Non-pigmented ciliary epithelial cell (primary cell): ENCODE measurements around the gene EFEMP2.
"Not testable (repeated sequence)": the region's sequence is repeated elsewhere in the genome, so short reads cannot be mapped to it uniquely, and the experiment has no call there.

Experiments used
- DNase-seq: peaks from one replicate; pipeline ENCODE4 v3.0.0-alpha.2; 2010; ENCODE audit warnings: low read depth

The EFEMP2 gene

DNA sequence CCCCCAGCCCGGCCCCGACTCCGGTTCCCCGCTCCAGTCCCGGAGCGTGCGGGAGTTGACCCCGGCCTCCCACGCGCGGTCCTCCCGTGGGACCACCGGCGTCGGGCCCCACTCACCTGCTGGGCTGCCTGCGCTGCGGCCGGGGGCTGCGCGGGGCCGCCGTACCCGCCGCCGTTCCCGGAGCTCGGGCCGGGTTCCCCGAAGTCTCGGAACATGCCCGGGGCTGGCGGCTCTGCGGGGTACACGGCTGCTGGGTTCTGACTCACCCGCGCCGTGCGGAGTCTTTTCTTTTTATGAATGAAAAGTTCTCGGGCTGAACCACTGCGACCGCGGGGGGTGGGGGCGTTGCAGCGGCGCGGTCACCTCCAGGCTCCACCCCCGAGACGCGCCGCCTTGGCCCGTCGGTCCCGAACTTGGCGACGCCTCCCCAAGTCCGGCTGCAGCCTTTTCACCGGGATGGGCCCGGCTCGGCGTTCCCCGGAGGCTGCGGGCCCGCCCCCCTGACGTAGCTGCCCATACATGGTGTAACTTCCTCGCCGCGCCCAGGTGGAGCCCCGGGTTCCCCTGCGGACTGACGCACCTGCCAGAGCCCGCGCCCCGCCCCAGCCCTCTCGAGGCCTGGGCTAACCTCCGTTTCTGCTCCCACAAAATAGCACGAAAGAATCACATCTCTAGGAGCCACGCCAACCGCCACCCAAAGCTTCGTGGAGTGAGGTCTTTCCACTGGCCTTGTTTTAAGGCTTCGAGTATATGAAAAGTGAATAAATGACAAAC lies 27.7 kb upstream of the EFEMP2 start, which contains the start of gene FOSL1:
FOSL1 (minus strand) TSS at position 264 of the 774 bp plus-strand sequence; CDS start at position 215, 49 bp downstream.
- DNase-seq, result peak; percentile 78

GRCh38 chr11:65899356-65900124 lies 26.9 kb upstream of the EFEMP2 start:
- no peak for DNase-seq

DNA sequence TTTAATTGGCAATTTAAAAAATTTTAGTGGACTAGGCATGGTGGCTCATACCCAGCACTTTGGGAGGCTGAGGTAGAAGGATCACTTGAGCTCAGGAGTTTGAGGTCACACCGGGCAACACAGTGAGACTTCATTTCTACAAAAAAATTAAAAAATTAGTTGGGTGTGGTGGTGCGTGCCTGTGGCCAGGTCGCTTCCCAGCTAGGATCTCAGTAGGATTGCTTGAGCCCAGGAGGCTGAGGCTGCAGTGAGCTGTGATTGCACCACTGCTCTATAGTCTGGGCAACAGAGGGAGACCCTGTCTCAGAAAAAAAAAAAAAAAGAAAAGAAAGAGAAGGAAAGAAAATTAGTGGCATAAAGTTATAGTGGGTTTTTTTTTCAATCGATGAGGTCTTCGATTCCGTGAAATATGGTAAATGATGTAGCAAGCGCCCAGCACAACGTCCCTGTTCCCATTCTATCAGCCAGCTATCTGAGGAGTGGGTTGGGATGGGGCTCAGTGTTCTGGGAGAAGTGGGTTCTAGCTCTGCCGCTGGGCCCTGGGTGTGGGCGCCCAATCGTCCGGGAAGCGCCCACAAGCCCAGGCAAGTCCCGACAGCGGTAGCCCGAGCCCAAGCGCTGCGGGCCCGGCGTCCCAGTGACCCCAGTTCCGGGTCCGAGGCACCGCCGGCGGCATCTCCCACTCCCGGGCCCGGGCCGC lies 26.2 kb upstream of the EFEMP2 start:
- DNase-seq, result no peak

GRCh38 chr11:65897020-65897471 lies 24.4 kb upstream of the EFEMP2 start:
- DNase-seq, result no peak

- no peak for DNase-seq
These were observed 23.7 kb upstream of the EFEMP2 start for GRCh38 chr11:65896034-65896999.

DNA sequence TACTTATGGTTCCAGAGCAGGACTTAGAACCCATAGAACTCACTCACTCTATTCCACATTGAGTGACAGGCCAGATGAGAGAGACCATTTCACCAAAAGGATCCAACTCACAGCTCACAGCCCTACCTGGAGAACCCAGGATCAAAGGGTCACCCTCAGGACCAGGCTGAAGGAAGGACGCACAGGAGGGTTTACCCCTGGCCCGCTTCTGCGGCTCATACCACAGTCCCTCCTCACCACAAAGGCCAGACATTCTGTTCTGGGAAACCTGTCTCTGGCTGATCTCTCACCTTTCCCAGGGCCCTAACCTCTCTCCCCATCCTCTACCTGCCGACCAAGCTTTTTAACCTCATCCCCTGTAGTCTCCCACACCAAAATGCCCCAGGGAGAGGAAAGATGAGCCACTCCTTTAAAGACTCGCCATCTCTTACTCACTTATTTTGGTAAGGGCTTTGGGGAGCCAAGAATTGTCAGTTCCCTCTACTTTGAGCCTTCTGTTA lies 22.9 kb upstream of the EFEMP2 start:
- DNase-seq, result no peak

GRCh38 chr11:65894034-65894591 lies 21.5 kb upstream of the EFEMP2 start:
- no peak for DNase-seq

- no peak for DNase-seq
These were observed 20.2 kb upstream of the EFEMP2 start for GRCh38 chr11:65892661-65893317.

DNA sequence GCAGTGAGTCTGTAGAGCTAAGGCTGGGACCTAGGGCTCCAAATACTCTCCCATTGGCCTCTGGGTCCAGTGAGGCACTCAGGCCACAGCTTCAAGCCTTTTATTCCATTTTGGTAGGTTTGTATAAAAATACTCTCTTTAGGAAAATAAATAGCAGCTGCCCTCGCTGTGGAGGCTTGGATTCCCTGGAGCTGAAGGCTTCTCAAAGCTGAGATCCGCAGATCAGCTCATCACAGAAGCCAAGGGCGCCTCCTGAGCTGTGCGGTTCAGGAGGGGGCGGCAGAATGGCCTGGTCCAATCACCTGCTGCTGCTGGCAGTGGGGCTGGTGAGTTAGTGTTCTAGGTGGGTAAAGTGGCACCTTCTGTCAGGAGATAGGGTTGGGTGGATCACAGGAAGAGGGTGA lies 19.5 kb upstream of the EFEMP2 start:
- not testable (repeated sequence) for DNase-seq

DNA sequence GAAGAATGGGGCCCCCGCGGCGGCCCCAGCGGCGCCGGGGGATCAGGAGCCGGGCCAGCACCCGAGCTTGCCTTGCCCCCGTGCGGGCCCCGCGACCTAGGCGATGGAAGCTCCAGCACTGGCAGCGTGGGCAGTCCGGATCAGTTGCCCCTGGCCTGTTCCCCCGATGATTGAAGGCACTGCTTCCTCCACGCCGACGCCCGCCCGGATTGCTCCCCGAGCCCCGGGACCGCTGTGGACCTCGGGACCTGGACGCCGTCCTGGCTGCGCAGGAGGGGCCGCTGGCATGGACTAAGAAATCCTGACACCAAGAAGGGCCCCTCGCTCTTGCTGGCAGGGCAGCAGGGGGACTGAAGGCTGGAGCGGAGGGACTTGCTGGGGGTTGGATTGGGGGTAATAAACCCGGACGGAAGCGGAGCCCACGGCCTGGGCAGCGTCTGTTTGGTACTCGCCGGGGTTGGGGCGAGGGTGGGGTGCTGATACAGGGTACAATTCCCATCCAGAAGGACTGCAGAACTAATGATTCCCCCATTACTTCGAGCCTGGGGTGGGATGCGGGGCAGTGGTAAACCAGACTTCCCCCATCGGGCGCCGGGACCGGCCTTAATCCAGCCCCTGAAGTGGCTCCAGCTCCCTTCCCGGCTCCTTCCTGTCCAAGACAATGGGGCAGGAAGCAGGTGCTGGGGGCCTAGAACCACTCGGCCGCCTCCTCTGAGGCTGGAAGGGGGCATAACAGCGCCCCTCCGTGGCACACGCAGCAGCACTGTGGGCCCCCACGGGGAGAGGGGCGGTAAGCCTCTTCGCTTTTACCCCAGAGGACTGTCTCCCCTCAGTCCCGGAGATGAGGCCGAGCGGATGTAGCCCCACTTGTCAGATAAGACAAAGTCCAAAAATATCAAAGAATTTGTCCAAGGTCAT lies 18.9 kb upstream of the EFEMP2 start:
- DNase-seq, result no peak

DNA sequence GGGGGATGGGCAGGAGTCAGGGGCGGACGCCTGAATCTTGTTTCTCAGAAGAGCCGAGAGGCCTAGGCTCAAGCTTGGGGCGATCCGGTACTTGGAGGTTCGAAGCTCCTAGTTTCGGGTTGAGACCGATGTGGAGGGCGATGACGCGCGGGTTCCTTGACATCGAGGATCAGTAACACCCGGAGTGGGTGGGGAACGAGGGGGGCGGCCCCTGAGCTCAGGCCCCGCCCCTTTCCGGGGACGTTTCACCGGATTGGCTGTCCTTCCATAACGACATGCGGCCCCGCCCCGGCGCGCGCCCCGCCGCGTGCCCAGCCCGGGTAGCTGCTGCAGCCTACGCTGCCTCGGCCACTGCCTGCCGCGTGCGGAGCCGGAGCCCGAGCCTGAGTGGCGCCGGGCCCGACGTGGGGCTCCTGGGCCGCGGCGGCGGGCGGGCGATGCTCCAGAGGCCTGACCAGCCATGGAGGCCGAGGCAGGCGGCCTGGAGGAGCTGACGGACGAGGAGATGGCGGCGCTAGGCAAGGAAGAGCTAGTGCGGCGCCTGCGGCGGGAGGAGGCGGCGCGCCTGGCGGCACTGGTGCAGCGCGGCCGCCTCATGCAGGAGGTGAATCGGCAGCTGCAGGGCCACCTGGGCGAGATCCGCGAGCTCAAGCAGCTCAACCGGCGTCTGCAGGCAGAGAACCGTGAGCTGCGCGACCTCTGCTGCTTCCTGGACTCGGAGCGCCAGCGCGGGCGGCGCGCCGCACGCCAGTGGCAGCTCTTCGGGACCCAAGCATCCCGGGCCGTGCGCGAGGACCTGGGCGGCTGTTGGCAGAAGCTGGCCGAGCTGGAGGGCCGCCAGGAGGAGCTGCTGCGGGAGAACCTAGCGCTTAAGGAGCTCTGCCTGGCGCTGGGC lies 18.0 kb upstream of the EFEMP2 start, which contains the start of gene CCDC85B:
CCDC85B (plus strand) TSS at position 350 of the 895 bp plus-strand sequence; CDS start at position 461, 111 bp downstream.
- no peak for DNase-seq

DNA sequence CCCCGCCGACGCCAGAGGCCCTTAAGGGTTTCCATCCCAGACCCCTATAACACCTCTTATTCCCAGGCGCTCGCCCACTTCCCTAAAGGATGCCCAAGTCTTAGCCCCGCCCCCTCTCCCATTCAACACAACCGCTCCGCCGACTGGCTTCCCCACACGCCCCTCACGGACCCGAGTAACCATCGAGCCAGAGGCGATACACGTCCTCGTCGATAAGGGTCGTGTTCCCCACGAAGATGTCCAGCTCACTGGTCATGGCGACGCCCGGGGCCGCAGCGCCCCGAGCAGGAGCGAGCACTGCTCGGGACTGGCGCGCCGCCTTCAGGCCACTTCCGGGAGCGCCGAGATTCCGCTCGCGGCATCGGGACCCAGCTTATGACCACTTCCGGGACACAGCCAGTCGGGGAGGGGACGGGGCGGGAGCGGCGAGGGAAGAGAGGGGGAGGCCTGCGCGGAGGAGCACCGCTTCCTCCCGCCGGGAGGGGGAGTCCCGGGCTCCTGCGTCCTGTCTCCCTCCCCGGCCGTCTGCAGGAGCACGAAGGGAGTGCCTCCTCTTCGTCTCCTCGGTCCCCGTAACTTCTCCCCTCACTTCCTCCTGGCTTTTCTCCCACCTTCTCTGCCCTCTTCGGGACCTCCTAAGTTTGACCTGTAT lies 15.7 kb upstream of the EFEMP2 start, which contains the start of gene FIBP:
FIBP (minus strand) TSS at position 309 of the 652 bp plus-strand sequence; CDS start at position 256, 53 bp downstream.
- DNase-seq, result peak; percentile 81

DNA sequence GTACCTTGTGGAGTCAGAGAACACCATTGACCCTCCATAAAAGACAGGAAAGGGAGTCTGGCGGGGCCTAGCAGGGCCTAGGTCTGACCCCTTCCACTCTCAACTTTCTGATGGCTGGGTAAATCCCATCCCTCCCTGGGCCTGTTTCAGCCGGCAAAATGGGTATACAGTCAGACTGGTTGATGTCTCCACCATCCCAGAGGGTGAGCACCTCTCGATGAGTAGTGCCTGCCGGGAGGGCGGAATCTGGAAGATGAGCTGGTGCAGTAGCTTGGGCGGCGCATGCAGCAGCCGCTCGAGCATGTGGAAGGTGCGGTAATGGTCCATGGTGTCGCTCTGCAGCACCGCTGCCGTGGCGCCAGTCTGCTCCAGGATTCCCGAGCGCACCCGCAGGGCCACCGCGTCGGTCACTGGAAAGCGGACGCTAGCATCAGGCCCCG lies 15.1 kb upstream of the EFEMP2 start:
- DNase-seq, result no peak

DNA sequence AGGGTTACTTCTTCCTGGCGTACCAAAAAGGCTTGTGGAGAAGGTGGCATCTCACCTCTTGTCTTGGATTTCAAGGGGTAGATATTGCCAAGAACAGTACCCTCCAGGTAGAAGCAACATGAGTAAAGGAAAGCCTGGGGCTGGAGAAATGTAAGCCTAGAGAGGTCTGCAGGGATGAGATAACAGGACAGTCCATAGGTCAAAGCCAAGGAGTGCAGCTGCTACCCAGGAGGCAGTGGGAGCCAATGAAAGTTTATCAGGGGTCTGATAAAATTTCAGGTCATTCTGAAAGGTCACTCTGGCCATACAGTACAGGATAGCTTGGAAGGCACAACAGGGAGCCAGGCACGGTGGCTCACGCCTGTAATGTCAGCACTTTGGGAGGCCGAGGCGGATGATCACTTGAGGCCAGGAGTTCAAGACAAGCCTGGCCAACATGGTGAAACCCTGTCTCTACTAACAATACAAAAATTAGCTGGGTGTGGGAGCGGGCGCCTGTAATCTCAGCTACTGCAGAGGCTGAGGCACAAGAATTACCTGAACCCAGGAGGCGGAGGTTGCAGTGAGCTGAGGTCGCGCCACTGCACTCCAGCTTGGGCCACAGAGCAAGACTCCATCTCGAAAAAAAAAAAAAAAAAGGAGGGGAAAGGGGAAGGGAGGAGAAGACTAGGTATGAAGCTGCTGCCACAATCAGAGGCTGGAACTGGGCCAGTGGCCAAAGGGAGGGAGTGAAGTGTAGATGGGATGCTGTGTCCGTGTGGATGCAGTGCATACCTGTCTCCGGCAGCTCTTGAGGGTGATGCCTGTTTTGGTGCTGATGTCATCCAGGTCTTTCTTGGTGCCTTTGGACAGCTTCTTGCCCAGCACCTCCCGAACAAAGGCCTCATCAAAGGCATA lies 14.5 kb upstream of the EFEMP2 start:
- no peak for DNase-seq

DNA sequence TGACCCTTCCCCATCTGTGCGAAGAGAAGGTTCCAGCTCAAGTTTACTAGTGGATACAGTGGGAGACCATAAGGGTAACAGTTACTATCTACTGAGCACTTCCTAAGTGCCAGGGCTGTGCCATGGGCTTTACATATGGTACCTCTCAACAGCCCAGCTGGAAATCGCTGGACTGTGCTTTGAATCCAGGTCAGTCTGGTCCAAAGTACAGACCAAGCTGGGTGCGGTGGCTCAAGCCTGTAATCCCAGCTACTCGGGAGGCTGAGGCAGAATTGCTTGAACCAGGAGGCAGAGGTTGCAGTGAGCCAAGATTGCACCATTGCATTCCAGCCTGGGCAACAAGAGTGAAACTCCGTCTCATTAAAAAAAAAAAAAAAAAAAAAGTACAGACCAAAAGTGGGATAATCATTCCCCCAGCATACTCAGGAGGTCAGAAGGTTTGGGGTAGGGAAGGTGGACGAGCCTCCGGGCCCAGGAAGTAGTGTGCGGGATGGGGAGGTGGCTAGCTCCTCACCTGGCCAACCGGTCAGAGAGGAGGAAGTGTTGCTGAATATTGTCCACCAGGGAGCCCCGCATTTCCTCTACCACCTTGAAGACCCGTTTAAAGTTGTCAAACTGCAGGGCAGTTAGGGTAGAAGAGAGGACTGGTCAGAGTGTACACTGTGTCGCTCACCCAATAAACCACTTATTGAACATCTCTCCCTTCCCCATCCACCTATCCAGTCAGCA lies 13.4 kb upstream of the EFEMP2 start:
- no peak for DNase-seq
